HG02981 (cell line): Measurements from ENCODE around the gene SERTAD4.

ENCODE experiments used
- ATAC-seq: cut with Tn5 transposase; IDR thresholded peaks from one replicate; pipeline ENCODE4 v1.9.1; 2021; ENCODE audit warnings: mild to moderate bottlenecking, moderate library complexity; ENCODE audit not compliant: unreplicated experiment

Gene SERTAD4

GRCh38 chr1:210231846-210232510, 618 bp upstream of the SERTAD4 start:
- no peak for ATAC-seq

- no peak for ATAC-seq
Observed at GRCh38 chr1:210233216-210233494, 559 bp downstream of the SERTAD4 start.

- no peak for ATAC-seq
Observed at GRCh38 chr1:210233495-210234328, 1.1 kb downstream of the SERTAD4 start.

- ATAC-seq: no peak
Observed at GRCh38 chr1:210234329-210234757, 1.7 kb downstream of the SERTAD4 start.

- no peak for ATAC-seq
Observed at GRCh38 chr1:210235363-210236053, 2.9 kb downstream of the SERTAD4 start.

- no peak for ATAC-seq
Observed at GRCh38 chr1:210236386-210236839, 3.8 kb downstream of the SERTAD4 start.

- ATAC-seq: no peak
Observed at GRCh38 chr1:210236840-210237409, 4.3 kb downstream of the SERTAD4 start.

- no peak for ATAC-seq
Observed at GRCh38 chr1:210237479-210237878, 4.9 kb downstream of the SERTAD4 start.

- ATAC-seq: no peak
Observed at GRCh38 chr1:210237981-210238380, 5.4 kb downstream of the SERTAD4 start.

- ATAC-seq: no peak
Observed at GRCh38 chr1:210239349-210240111, 6.9 kb downstream of the SERTAD4 start.

- ATAC-seq: no peak
Observed at GRCh38 chr1:210241121-210241520, 8.5 kb downstream of the SERTAD4 start.

- ATAC-seq: no peak
Observed at GRCh38 chr1:210244746-210245367, 12.3 kb downstream of the SERTAD4 start.

GRCh38 chr1:210246447-210246846, 13.9 kb downstream of the SERTAD4 start:
- ATAC-seq: no peak

- ATAC-seq: no peak
Observed at GRCh38 chr1:210248341-210248740, 15.7 kb downstream of the SERTAD4 start.

- ATAC-seq: no peak
Observed at GRCh38 chr1:210250665-210250997, 18.0 kb downstream of the SERTAD4 start.

- ATAC-seq: no peak
Observed at GRCh38 chr1:210250998-210251679, 18.5 kb downstream of the SERTAD4 start.

- no peak for ATAC-seq
Observed at GRCh38 chr1:210251680-210252490, 19.3 kb downstream of the SERTAD4 start.

- no peak for ATAC-seq
Observed at GRCh38 chr1:210252621-210253051, 20.0 kb downstream of the SERTAD4 start.

- no peak for ATAC-seq
Observed at GRCh38 chr1:210254298-210254697, 21.7 kb downstream of the SERTAD4 start.
